IPS DF 6.9 (cell line): ENCODE data around the gene MT3.

Experiments
- DNase-seq: peaks from one replicate; pipeline ENCODE4 v3.0.0-alpha.2; 2013; ENCODE audit warnings: low read depth, low spot score
- H3K27ac ChIP-seq: one replicate; pipeline ENCODE4 v1.5.1; 2013; ENCODE audit warnings: low read length, control low read depth
- H3K27me3 ChIP-seq: 2 replicates; pipeline ENCODE4 v1.6.1; 2013; ENCODE audit warnings: mild to moderate bottlenecking, low read length; ENCODE audit not compliant: control insufficient read depth, insufficient read depth
- H3K36me3 ChIP-seq: 2 replicates; pipeline ENCODE4 v1.6.1; 2013; ENCODE audit warnings: low read length; ENCODE audit not compliant: control insufficient read depth, insufficient read depth
- H3K4me1 ChIP-seq: 2 replicates; pipeline ENCODE4 v1.6.1; 2013; ENCODE audit warnings: low read length; ENCODE audit not compliant: control insufficient read depth, insufficient read depth
- H3K4me3 ChIP-seq: 2 replicates; pipeline ENCODE4 v1.5.1; 2013; ENCODE audit warnings: mild to moderate bottlenecking, low read length
- H3K9me3 ChIP-seq: 2 replicates; pipeline ENCODE4 v1.6.1; 2013; ENCODE audit warnings: low read length, inconsistent platforms; ENCODE audit not compliant: control insufficient read depth, insufficient read depth
- WGBS: extraction: QIAGEN DNeasy Blood & Tissue Kit; methylation state at CpG from one replicate; pipeline ENCODE4 v1.1.7; 2013; ENCODE audit warnings: mixed read lengths, missing lambda C conversion rate; ENCODE audit not compliant: insufficient read length, insufficient coverage; 5-methylcytosine and 5-hydroxymethylcytosine counted together

MT3 gene

GRCh38 chr16:56610017-56610608 is 20.8 kb downstream of the MT3 start:
- H3K27me3 ChIP-seq: peaks cover 30% of the 10 kb centered on the region
- no peak for DNase-seq
- no CpG with 5 or more reads among the region's 10 CpGs for WGBS
- H3K27ac ChIP-seq: no peak overlapping the region
- H3K36me3 ChIP-seq: no peaks in the 10 kb centered on the region
- 0 out of 2 replicates have a peak, but pooled peaks cover 2% of the 10 kb centered on the region for H3K4me1 ChIP-seq
- no peaks in the 10 kb centered on the region for H3K9me3 ChIP-seq
- no peak overlapping the region for H3K4me3 ChIP-seq

- no peak for DNase-seq
- H3K4me1 ChIP-seq: 0 out of 2 replicates have a peak, but pooled peaks cover 2% of the 10 kb centered on the region
- H3K27me3 ChIP-seq: peaks cover 32% of the 10 kb centered on the region
- no peak overlapping the region for H3K27ac ChIP-seq
- no peaks in the 10 kb centered on the region for H3K36me3 ChIP-seq
- H3K4me3 ChIP-seq: no peak overlapping the region
- WGBS: no CpG with 5 or more reads among the region's 2 CpGs
- H3K9me3 ChIP-seq: no peaks in the 10 kb centered on the region
These were observed 21.3 kb downstream of the MT3 start for GRCh38 chr16:56610609-56611111.

- Histone ChIP-seq H3K4me1 (0 out of 2 replicates have a peak, but pooled peaks cover 2% of the 10 kb centered on the region), H3K36me3 (no peaks in the 10 kb centered on the region), H3K9me3 (no peaks in the 10 kb centered on the region), H3K27ac (no peak overlapping the region), H3K27me3 (peaks cover 37% of the 10 kb centered on the region), H3K4me3 (no peak overlapping the region)
- no CpG with 5 or more reads among the region's 2 CpGs for WGBS
- no peak for DNase-seq
These were observed 22.0 kb downstream of the MT3 start for GRCh38 chr16:56611281-56611833.

- H3K4me3 ChIP-seq: no peak overlapping the region
- DNase-seq: no peak
- H3K27ac ChIP-seq: no peak overlapping the region
- peaks cover 51% of the 10 kb centered on the region for H3K27me3 ChIP-seq
- no peaks in the 10 kb centered on the region for H3K9me3 ChIP-seq
- H3K36me3 ChIP-seq: no peaks in the 10 kb centered on the region
- H3K4me1 ChIP-seq: peaks cover 3% of the 10 kb centered on the region; the same call in 1 of the 2 replicates
These were observed 24.4 kb downstream of the MT3 start for GRCh38 chr16:56613706-56614105.

GRCh38 chr16:56614549-56614991 is 25.2 kb downstream of the MT3 start:
- H3K27me3 ChIP-seq: peaks cover 50% of the 10 kb centered on the region
- no peak overlapping the region for H3K4me3 ChIP-seq
- no peak overlapping the region for H3K27ac ChIP-seq
- no peaks in the 10 kb centered on the region for H3K36me3 ChIP-seq
- H3K4me1 ChIP-seq: peaks cover 3% of the 10 kb centered on the region; the same call in 1 of the 2 replicates
- no peaks in the 10 kb centered on the region for H3K9me3 ChIP-seq
- DNase-seq: no peak

GRCh38 chr16:56615353-56615752 is 26.0 kb downstream of the MT3 start:
- no peaks in the 10 kb centered on the region for H3K36me3 ChIP-seq
- H3K27me3 ChIP-seq: peaks cover 50% of the 10 kb centered on the region
- H3K9me3 ChIP-seq: no peaks in the 10 kb centered on the region
- WGBS: no CpG with 5 or more reads among the region's 3 CpGs
- no peak overlapping the region for H3K27ac ChIP-seq
- DNase-seq: no peak
- no peak overlapping the region for H3K4me3 ChIP-seq
- peaks cover 3% of the 10 kb centered on the region; the same call in 1 of the 2 replicates for H3K4me1 ChIP-seq

- no peaks in the 10 kb centered on the region for H3K36me3 ChIP-seq
- no peaks in the 10 kb centered on the region for H3K9me3 ChIP-seq
- WGBS: no CpG with 5 or more reads among the region's 23 CpGs
- peak overlapping the region; percentile 25 for H3K4me3 ChIP-seq
- H3K27ac ChIP-seq: no peak overlapping the region
- no peak for DNase-seq
- H3K27me3 ChIP-seq: peaks cover 48% of the 10 kb centered on the region
- peaks cover 3% of the 10 kb centered on the region; the same call in 1 of the 2 replicates for H3K4me1 ChIP-seq
These were observed 27.4 kb downstream of the MT3 start for GRCh38 chr16:56616608-56617211.

- Histone ChIP-seq H3K36me3 (no peaks in the 10 kb centered on the region), H3K27ac (no peak overlapping the region), H3K9me3 (no peaks in the 10 kb centered on the region), H3K4me3 (peak overlapping the region; percentile 25), H3K27me3 (peaks cover 48% of the 10 kb centered on the region), H3K4me1 (peaks cover 3% of the 10 kb centered on the region; the same call in 1 of the 2 replicates)
- WGBS: no CpG with 5 or more reads among the region's 41 CpGs
- DNase-seq: no peak
These were observed 28.1 kb downstream of the MT3 start for GRCh38 chr16:56617212-56618085.

- Histone ChIP-seq H3K27me3 (peaks cover 51% of the 10 kb centered on the region), H3K4me1 (peaks cover 3% of the 10 kb centered on the region; the same call in 1 of the 2 replicates), H3K9me3 (no peaks in the 10 kb centered on the region), H3K36me3 (no peaks in the 10 kb centered on the region), H3K27ac (no peak overlapping the region), H3K4me3 (no peak overlapping the region)
- WGBS: no CpG with 5 or more reads among the region's 6 CpGs
- no peak for DNase-seq
These were observed 28.8 kb downstream of the MT3 start for GRCh38 chr16:56618138-56618537.

- Histone ChIP-seq H3K4me1 (peaks cover 6% of the 10 kb centered on the region), H3K4me3 (no peak overlapping the region), H3K27ac (no peak overlapping the region), H3K27me3 (peaks cover 68% of the 10 kb centered on the region), H3K9me3 (no peaks in the 10 kb centered on the region), H3K36me3 (no peaks in the 10 kb centered on the region)
- no peak for DNase-seq
- no CpG with 5 or more reads among the region's 8 CpGs for WGBS
These were observed 31.1 kb downstream of the MT3 start for GRCh38 chr16:56620339-56620897.
